HFFc6 (cell line): ENCODE data around the gene FBRS. TPM values are rescaled to one million over a fixed set of nuclear protein-coding genes. Genes with fewer than 3 reads are reported as not detected.

Source experiments
- DNase-seq: peaks from one replicate; pipeline ENCODE4 v3.0.0-alpha.2; 2018
- H3K27ac Mint-ChIP-seq: 2 replicates; pipeline ENCODE4 v1.8.0; 2020; ENCODE audit warnings: mild to moderate bottlenecking, mixed read lengths
- H3K27me3 Mint-ChIP-seq: 2 replicates; pipeline ENCODE4 v1.8.0; 2021; ENCODE audit warnings: mild to moderate bottlenecking, moderate library complexity, mixed read lengths; ENCODE audit not compliant: insufficient read depth
- H3K36me3 Mint-ChIP-seq: 2 replicates; pipeline ENCODE4 v1.8.0; 2021; ENCODE audit warnings: low read depth, mixed read lengths
- H3K4me1 Mint-ChIP-seq: 2 replicates; pipeline ENCODE4 v1.8.0; 2020; ENCODE audit warnings: low read depth, mixed read lengths
- H3K4me3 Mint-ChIP-seq: 2 replicates; pipeline ENCODE4 v1.8.0; 2020; ENCODE audit warnings: mild to moderate bottlenecking, moderate library complexity, mixed read lengths
- H3K9me3 Mint-ChIP-seq: 2 replicates; pipeline ENCODE4 v1.8.0; 2020; ENCODE audit warnings: mild to moderate bottlenecking, mixed read lengths
- CTCF ChIP-seq: fragments of 200-600 bp; sonication (generic); IDR thresholded peaks from 2 replicates; pipeline ENCODE4 v1.5.0; 2021; ENCODE audit warnings: antibody characterized with exemption, mild to moderate bottlenecking
- total RNA-seq, 6 experiments: library from RNA; stranded (reverse); fragmentation: NEBNext Ultra II Directional; extraction: Animal tissue kit (Norgen Biotek cat#: 25700); gene quantifications; 2 replicates in 1 of 6; 3 replicates in 5 of 6; pipeline ENCODE4 v1.2.3, GENCODE V29; 2021

The FBRS gene
- total RNA-seq, 6 experiments from 2014 or later = 54.1 to 72.1 (median 64.5) TPM

GRCh38 chr16:30706046-30706445 is 47.8 kb downstream of the FBRS start:
- H3K4me3 Mint-ChIP-seq = no peak overlapping the region
- peaks cover 14% of the 10 kb centered on the region for H3K4me1 Mint-ChIP-seq
- no peaks in the 10 kb centered on the region for H3K9me3 Mint-ChIP-seq
- no peaks in the 10 kb centered on the region; the same call in 1 of the 2 replicates for H3K27me3 Mint-ChIP-seq
- TF ChIP-seq CTCF = no peak
- no peak overlapping the region for H3K27ac Mint-ChIP-seq
- peaks cover 32% of the 10 kb centered on the region for H3K36me3 Mint-ChIP-seq
- no peak for DNase-seq

- H3K27me3 Mint-ChIP-seq = peaks cover 2% of the 10 kb centered on the region
- peaks cover 42% of the 10 kb centered on the region for H3K4me1 Mint-ChIP-seq
- peaks cover 73% of the 10 kb centered on the region for H3K36me3 Mint-ChIP-seq
- no peak for TF ChIP-seq CTCF
- DNase-seq = peak; percentile 19
- no peaks in the 10 kb centered on the region for H3K9me3 Mint-ChIP-seq
- H3K27ac Mint-ChIP-seq = peak overlapping the region; percentile 62
- H3K4me3 Mint-ChIP-seq = no peak overlapping the region
Observed at GRCh38 chr16:30710971-30711370, 52.7 kb downstream of the FBRS start.

GRCh38 chr16:30711712-30712111 is 53.5 kb downstream of the FBRS start:
- Mint-ChIP-seq H3K9me3 (no peaks in the 10 kb centered on the region), H3K4me1 (peaks cover 49% of the 10 kb centered on the region), H3K27ac (peak overlapping the region; percentile 24; the same call in 1 of the 2 replicates), H3K36me3 (peaks cover 79% of the 10 kb centered on the region), H3K4me3 (no peak overlapping the region), H3K27me3 (peaks cover 5% of the 10 kb centered on the region)
- DNase-seq = no peak
- TF ChIP-seq CTCF = no peak

GRCh38 chr16:30715750-30716445 is 57.7 kb downstream of the FBRS start:
- H3K27ac Mint-ChIP-seq = peak overlapping the region; percentile 88
- peaks cover 40% of the 10 kb centered on the region for H3K4me1 Mint-ChIP-seq
- DNase-seq = peak; percentile 40
- peaks cover 66% of the 10 kb centered on the region for H3K36me3 Mint-ChIP-seq
- H3K27me3 Mint-ChIP-seq = peaks cover 5% of the 10 kb centered on the region
- TF ChIP-seq CTCF = no peak
- peak overlapping the region; percentile 46 for H3K4me3 Mint-ChIP-seq
- H3K9me3 Mint-ChIP-seq = no peaks in the 10 kb centered on the region

GRCh38 chr16:30720086-30720485 is 61.9 kb downstream of the FBRS start:
- no peak overlapping the region for H3K27ac Mint-ChIP-seq
- H3K4me3 Mint-ChIP-seq = no peak overlapping the region
- TF ChIP-seq CTCF = no peak
- peaks cover 67% of the 10 kb centered on the region for H3K36me3 Mint-ChIP-seq
- peaks cover 19% of the 10 kb centered on the region for H3K4me1 Mint-ChIP-seq
- no peaks in the 10 kb centered on the region for H3K9me3 Mint-ChIP-seq
- DNase-seq = no peak
- H3K27me3 Mint-ChIP-seq = peaks cover 6% of the 10 kb centered on the region

Other genes with a start within 250 kb of the FBRS start
- gene DCTPP1, start 228.4 kb upstream of the FBRS start, total RNA-seq = 10 to 100 TPM; 24.9 to 37.9 (median 28.5) TPM
- gene SEPHS2, start 212.6 kb upstream of the FBRS start, total RNA-seq = 10 to 100 TPM; 29.7 to 36.7 (median 31.1) TPM
- not detected for gene ITGAL, start 185.7 kb upstream of the FBRS start, total RNA-seq
- 10 to 100 TPM; 19.8 to 22.8 (median 20.8) TPM for gene ZNF768, start 131.9 kb upstream of the FBRS start, total RNA-seq
- 1 to 10 TPM; 3.2 to 4.7 (median 3.8) TPM for gene ZNF747, start 123.6 kb upstream of the FBRS start, total RNA-seq
- 1 to 10 TPM; 5.1 to 6.8 (median 5.7) TPM for gene ZNF764, start 100.1 kb upstream of the FBRS start, total RNA-seq
- 10 to 100 TPM in 1 of 6 experiments, 1 to 10 TPM in 5; 5.9 to 10.4 (median 7.6) TPM for gene ZNF688, start 86.7 kb upstream of the FBRS start, total RNA-seq
- 10 to 100 TPM in 3 of 6 experiments, 1 to 10 TPM in 3; 7.3 to 12.2 (median 10.1) TPM for gene ZNF785, start 72.7 kb upstream of the FBRS start, total RNA-seq
- 1 to 10 TPM; 6.9 to 8.7 (median 7.5) TPM for gene ZNF689, start 48.0 kb upstream of the FBRS start, total RNA-seq
- gene PRR14, start 7.5 kb upstream of the FBRS start, total RNA-seq = 10 to 100 TPM; 26.8 to 34.6 (median 29.8) TPM
- gene SRCAP, start 40.7 kb downstream of the FBRS start, total RNA-seq = 10 to 100 TPM; 43.4 to 48.1 (median 45.9) TPM
- 10 to 100 TPM; 26.6 to 31.0 (median 27.7) TPM for gene PHKG2, start 90.0 kb downstream of the FBRS start, total RNA-seq
- 1 to 10 TPM; 4.3 to 7.6 (median 5.1) TPM for gene CFAP119, start 103.6 kb downstream of the FBRS start, total RNA-seq
- 100 to 1,000 TPM in 5 of 6 experiments, 10 to 100 TPM in 1; 98.2 to 120 (median 104) TPM for gene RNF40, start 103.9 kb downstream of the FBRS start, total RNA-seq
- gene ZNF629, start 128.8 kb downstream of the FBRS start, total RNA-seq = 10 to 100 TPM; 19.4 to 21.8 (median 21.0) TPM
- gene BCL7C, start 235.6 kb downstream of the FBRS start, total RNA-seq = 10 to 100 TPM; 42.7 to 52.7 (median 48.4) TPM
- 10 to 100 TPM; 12.0 to 16.3 (median 14.0) TPM for gene CTF1, start 238.2 kb downstream of the FBRS start, total RNA-seq